HFFc6 (cell line): ENCODE measurements around the gene ITGA2. TPM values are rescaled to one million over a fixed set of nuclear protein-coding genes. Genes with fewer than 3 reads are reported as not detected.
A peak's percentile ranks its signal among the peaks of the same experiment; 100 is the strongest.

ENCODE experiments used
- DNase-seq: peaks from one replicate; pipeline ENCODE4 v3.0.0-alpha.2; 2018
- H3K27ac Mint-ChIP-seq: 2 replicates; pipeline ENCODE4 v1.8.0; 2020; ENCODE audit warnings: mild to moderate bottlenecking, mixed read lengths
- H3K27me3 Mint-ChIP-seq: 2 replicates; pipeline ENCODE4 v1.8.0; 2021; ENCODE audit warnings: mild to moderate bottlenecking, moderate library complexity, mixed read lengths; ENCODE audit not compliant: insufficient read depth
- H3K36me3 Mint-ChIP-seq: 2 replicates; pipeline ENCODE4 v1.8.0; 2021; ENCODE audit warnings: low read depth, mixed read lengths
- H3K4me1 Mint-ChIP-seq: 2 replicates; pipeline ENCODE4 v1.8.0; 2020; ENCODE audit warnings: low read depth, mixed read lengths
- H3K4me3 Mint-ChIP-seq: 2 replicates; pipeline ENCODE4 v1.8.0; 2020; ENCODE audit warnings: mild to moderate bottlenecking, moderate library complexity, mixed read lengths
- H3K9me3 Mint-ChIP-seq: 2 replicates; pipeline ENCODE4 v1.8.0; 2020; ENCODE audit warnings: mild to moderate bottlenecking, mixed read lengths
- total RNA-seq, 6 experiments: library from RNA; stranded (reverse); fragmentation: NEBNext Ultra II Directional; extraction: Animal tissue kit (Norgen Biotek cat#: 25700); gene quantifications; 2 replicates in 1 of 6; 3 replicates in 5 of 6; pipeline ENCODE4 v1.2.3, GENCODE V29; 2021
- TF ChIP-seq, protein P1 (sequence below): fragments of 200-600 bp; sonication (generic); IDR thresholded peaks from 2 replicates; pipeline ENCODE4 v1.5.0; 2021; ENCODE audit warnings: antibody characterized with exemption, mild to moderate bottlenecking

Gene ITGA2
- total RNA-seq, 6 experiments from 2014 or later: 42.9 to 76.6 (median 50.5) TPM

DNA sequence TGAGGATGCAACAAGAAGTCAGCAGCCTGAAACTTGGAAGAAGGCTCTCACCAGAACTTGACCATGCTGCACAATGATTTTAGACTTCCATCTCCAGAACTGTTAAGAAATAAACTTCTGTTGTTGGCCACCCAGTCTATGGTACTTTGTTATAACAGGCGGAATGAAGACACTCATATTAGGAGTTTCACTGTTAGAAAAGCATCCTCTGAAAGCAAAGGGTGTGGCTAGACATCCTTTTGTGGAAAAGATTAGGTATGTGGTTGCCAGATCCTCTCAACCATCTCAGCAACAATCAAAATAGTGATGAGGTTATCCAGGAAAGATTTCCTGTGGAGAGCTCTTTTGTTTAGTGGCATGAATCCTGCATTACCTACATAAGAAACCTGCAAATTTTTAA is 20.7 kb downstream of the ITGA2 start:
- no peaks in the 10 kb centered on the region; the same call in 1 of the 2 replicates for H3K27me3 Mint-ChIP-seq
- peaks cover 47% of the 10 kb centered on the region for H3K36me3 Mint-ChIP-seq

DNA sequence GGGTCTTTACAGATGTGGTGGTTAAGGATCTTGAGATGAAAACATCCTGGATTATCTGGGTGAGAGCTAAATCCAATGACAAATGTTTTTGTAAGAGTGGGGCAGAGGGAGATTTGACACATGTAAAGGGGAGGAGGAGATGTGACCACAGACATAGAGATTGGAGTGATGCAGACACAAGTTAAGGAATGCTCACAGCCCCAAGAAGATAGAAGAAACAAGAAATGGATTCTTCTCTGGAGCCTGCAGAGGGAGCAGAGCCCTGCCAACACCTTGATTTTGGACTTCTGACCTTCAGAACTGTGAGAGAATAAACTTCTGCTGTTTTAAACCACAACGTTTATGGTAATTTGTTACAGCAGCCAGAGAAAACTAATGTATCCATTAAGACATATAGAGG is 21.7 kb downstream of the ITGA2 start:
- H3K4me3 Mint-ChIP-seq: no peak overlapping the region; the same call in 1 of the 2 replicates
- no peaks in the 10 kb centered on the region; the same call in 1 of the 2 replicates for H3K27me3 Mint-ChIP-seq
- H3K27ac Mint-ChIP-seq: peak overlapping the region; percentile 71
- peaks cover 6% of the 10 kb centered on the region for H3K9me3 Mint-ChIP-seq
- peaks cover 54% of the 10 kb centered on the region for H3K36me3 Mint-ChIP-seq
- TF ChIP-seq, protein P1, sequence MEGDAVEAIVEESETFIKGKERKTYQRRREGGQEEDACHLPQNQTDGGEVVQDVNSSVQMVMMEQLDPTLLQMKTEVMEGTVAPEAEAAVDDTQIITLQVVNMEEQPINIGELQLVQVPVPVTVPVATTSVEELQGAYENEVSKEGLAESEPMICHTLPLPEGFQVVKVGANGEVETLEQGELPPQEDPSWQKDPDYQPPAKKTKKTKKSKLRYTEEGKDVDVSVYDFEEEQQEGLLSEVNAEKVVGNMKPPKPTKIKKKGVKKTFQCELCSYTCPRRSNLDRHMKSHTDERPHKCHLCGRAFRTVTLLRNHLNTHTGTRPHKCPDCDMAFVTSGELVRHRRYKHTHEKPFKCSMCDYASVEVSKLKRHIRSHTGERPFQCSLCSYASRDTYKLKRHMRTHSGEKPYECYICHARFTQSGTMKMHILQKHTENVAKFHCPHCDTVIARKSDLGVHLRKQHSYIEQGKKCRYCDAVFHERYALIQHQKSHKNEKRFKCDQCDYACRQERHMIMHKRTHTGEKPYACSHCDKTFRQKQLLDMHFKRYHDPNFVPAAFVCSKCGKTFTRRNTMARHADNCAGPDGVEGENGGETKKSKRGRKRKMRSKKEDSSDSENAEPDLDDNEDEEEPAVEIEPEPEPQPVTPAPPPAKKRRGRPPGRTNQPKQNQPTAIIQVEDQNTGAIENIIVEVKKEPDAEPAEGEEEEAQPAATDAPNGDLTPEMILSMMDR: no peak
- DNase-seq: peak; percentile 30
- peaks cover 100% of the 10 kb centered on the region for H3K4me1 Mint-ChIP-seq

More for the DNA sequence above, 20.7 kb downstream of the ITGA2 start:
- Mint-ChIP-seq H3K9me3 (peaks cover 6% of the 10 kb centered on the region), H3K4me3 (no peak overlapping the region), H3K27ac (peak overlapping the region; percentile 71), H3K4me1 (peaks cover 100% of the 10 kb centered on the region)
- no peak for DNase-seq
- TF ChIP-seq, protein P1: no peak

DNA sequence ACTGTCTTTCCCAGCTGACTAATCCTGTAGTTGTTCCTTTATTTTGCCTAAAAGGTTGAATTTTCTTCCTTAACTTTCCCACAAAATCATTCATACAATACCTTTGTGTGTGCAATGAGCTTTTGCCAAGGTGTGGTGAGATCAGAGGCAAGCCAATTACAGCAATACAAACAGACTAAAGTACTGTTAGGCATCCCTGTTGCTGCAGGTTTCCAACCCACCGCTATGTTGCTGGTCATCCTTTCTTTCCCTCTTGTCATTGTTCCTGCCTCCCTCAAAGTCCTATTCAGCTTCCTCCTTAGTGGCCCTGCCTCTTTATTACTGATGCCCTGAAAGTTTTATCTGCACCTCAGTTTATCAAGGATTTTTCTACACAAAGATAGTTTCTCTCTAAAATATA is 22.1 kb downstream of the ITGA2 start:
- Mint-ChIP-seq H3K27me3 (no peaks in the 10 kb centered on the region; the same call in 1 of the 2 replicates), H3K9me3 (peaks cover 6% of the 10 kb centered on the region), H3K27ac (peak overlapping the region; percentile 71), H3K4me1 (peaks cover 100% of the 10 kb centered on the region), H3K36me3 (peaks cover 54% of the 10 kb centered on the region), H3K4me3 (no peak overlapping the region)
- DNase-seq: no peak
- TF ChIP-seq, protein P1: no peak

DNA sequence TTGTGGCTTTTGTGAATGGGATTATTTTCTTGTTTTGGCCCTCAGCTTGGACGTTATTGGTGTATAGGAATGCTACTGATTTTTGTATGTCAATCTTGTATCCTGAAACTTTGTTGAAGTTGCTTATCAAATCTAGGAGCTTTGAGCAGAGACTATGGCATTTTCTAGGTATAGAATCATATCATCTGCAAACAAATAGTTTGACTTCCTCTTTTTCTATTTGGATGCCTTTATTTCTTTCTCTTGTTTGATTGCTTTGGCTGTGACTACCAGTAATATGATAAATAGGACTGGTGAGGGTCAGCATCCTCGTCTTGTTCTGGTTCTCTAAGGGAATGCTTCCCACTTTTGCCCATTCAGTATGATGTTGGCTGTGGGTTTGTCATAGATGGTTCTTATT is 24.7 kb downstream of the ITGA2 start:
- H3K27ac Mint-ChIP-seq: 0 out of 2 replicates have a peak overlapping the region, but pooled peaks have one; percentile 0
- peaks cover 98% of the 10 kb centered on the region for H3K4me1 Mint-ChIP-seq
- no peak for DNase-seq
- no peaks in the 10 kb centered on the region for H3K27me3 Mint-ChIP-seq
- H3K9me3 Mint-ChIP-seq: peaks cover 6% of the 10 kb centered on the region
- peaks cover 73% of the 10 kb centered on the region for H3K36me3 Mint-ChIP-seq
- TF ChIP-seq, protein P1: no peak
- H3K4me3 Mint-ChIP-seq: no peak overlapping the region

DNA sequence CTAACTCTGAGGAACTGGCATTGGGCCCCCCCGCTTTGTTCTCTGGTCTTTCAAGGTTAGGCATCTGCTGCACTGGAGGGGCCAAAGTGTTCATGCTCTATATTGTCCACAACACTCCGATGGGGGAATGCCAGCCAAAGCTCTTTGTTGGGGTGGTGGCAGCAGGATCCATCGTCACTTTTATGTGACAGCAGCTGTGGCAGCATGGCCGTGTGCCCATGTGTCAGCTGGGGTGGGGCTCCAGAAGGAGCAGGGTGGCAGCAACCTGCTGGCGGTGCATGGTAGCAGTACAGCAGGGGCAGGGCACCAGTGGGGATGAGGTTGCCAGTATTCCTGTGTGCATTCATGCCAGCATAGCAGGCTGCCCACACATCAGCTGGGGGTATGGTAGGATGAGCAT is 28.2 kb downstream of the ITGA2 start:
- Mint-ChIP-seq H3K9me3 (peaks cover 6% of the 10 kb centered on the region), H3K36me3 (peaks cover 62% of the 10 kb centered on the region), H3K27ac (peak overlapping the region; percentile 77), H3K27me3 (no peaks in the 10 kb centered on the region), H3K4me1 (peaks cover 75% of the 10 kb centered on the region), H3K4me3 (peak overlapping the region; percentile 8)
- DNase-seq: no peak
- TF ChIP-seq, protein P1: no peak
